Measurements from ENCODE around the gene RIPOR2. TPM values are rescaled to one million over a fixed set of nuclear protein-coding genes. Genes with fewer than 3 reads are reported as not detected.

The RIPOR2 gene
- total and polyA plus RNA-seq, 10 of the 15 experiments (the other 5 are each of a cell fraction or from before 2014, with no cell fraction given): 22.2 to 48.2 (median 34.7) TPM

GRCh38 chr6:24823185-24823584 lies 112.6 kb downstream of the RIPOR2 start:
- Histone ChIP-seq H3K79me2 (ENCODE audit: control insufficient read depth, insufficient read depth, low read length) (no peaks in the 10 kb centered on the region), H2AFZ (ENCODE audit: control insufficient read depth, low read depth, low read length) (no peak overlapping the region), H3K9me3 (replicated peaks; ENCODE audit: control insufficient read depth, insufficient read depth, low read length) (no peaks in the 10 kb centered on the region), H3K9ac (ENCODE audit: control insufficient read depth, insufficient read depth, low read length) (no peak overlapping the region), H3K27me3 (replicated peaks in 1 of 2; ENCODE audit: control insufficient read depth in 2 of 2, insufficient read depth in 2 of 2, low read length in 1 of 2) (no peaks in the 10 kb centered on the region), H3K36me3 (ENCODE audit: control insufficient read depth in 2 of 2, insufficient read depth in 2 of 2, low read length in 1 of 2) (peaks cover 0 to 3% of the 10 kb centered on the region in 2 experiments; a peak in 2 of 4 replicates), H4K20me1 (ENCODE audit: control insufficient read depth, insufficient read depth) (no peaks in the 10 kb centered on the region), H3K27ac (ENCODE audit: control insufficient read depth, insufficient read depth) (no peak overlapping the region), H3K4me3 (no peak overlapping the region), H3K4me1 (ENCODE audit: control insufficient read depth, insufficient read depth, low read length) (no peaks in the 10 kb centered on the region), H3K4me2 (ENCODE audit: control insufficient read depth, insufficient read depth) (no peak overlapping the region)
- ChIA-PET SMC1A (ENCODE audit: uncharacterized antibody, unreplicated experiment) (interaction anchor here (1.0 to 1.6 kb wide), 5 partner anchors 12 to 191 kb away, joined by 3 read pairs; no protein-coding TSS in a partner anchor), CTCF (interaction anchor here (0.6 to 1.4 kb wide), 2 partner anchors 242 to 733 kb away, joined by 3 read pairs; no protein-coding TSS in a partner anchor), POLR2A (no interaction called here), RAD21 (ENCODE audit: unreplicated experiment) (interaction anchor here (0.9 kb wide), 1 partner anchor 195 kb away, joined by 3 read pairs; no protein-coding TSS in a partner anchor)
- no TSS peak for BruUV-seq (replicated peaks)
- intact Hi-C loops (cut with micrococcal nuclease; ENCODE audit: unreplicated experiment): no loop called here
- no peak for DNase-seq (ENCODE audit: low read depth, low spot score)
- in situ Hi-C loops (cut with MboI): no loop called here
- no peak for TF ChIP-seq JUND (IDR thresholded peaks at IDR 0.05; ENCODE audit: low read depth, low read length)
- TF ChIP-seq, protein P1, sequence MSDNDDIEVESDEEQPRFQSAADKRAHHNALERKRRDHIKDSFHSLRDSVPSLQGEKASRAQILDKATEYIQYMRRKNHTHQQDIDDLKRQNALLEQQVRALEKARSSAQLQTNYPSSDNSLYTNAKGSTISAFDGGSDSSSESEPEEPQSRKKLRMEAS (IDR thresholded peaks at IDR 0.05; ENCODE audit: low read depth, low read length): no peak
- no peak for TF ChIP-seq IRF4 (IDR thresholded peaks at IDR 0.05; ENCODE audit: low read depth, low read length)
- no peak for FAIRE-seq
- no peak for ATAC-seq
- WGBS (ENCODE audit: insufficient coverage, insufficient replicate concordance, low lambda C conversion rate, missing lambda C conversion rate): 96% methylated on average over 2 of the region's 2 CpGs

- no TSS peak for BruUV-seq (replicated peaks)
- H2AFZ ChIP-seq (ENCODE audit: control insufficient read depth, low read depth, low read length): no peak overlapping the region
- TF ChIP-seq NFXL1 (IDR thresholded peaks at IDR 0.05; ENCODE audit: borderline replicate concordance) (no peak), NBN (IDR thresholded peaks at IDR 0.05) (no peak), FOXK2 (IDR thresholded peaks at IDR 0.05) (no peak), RAD21 (IDR thresholded peaks at IDR 0.05; ENCODE audit: insufficient read depth, low read depth, low read length) (no peak), CHD4 (IDR thresholded peaks at IDR 0.05) (no peak), MTA2 (IDR thresholded peaks at IDR 0.05; ENCODE audit: low read depth) (no peak), DPF2 (IDR thresholded peaks at IDR 0.05) (no peak), ZNF687 (IDR thresholded peaks at IDR 0.05) (no peak)
- TF ChIP-seq, protein P2, sequence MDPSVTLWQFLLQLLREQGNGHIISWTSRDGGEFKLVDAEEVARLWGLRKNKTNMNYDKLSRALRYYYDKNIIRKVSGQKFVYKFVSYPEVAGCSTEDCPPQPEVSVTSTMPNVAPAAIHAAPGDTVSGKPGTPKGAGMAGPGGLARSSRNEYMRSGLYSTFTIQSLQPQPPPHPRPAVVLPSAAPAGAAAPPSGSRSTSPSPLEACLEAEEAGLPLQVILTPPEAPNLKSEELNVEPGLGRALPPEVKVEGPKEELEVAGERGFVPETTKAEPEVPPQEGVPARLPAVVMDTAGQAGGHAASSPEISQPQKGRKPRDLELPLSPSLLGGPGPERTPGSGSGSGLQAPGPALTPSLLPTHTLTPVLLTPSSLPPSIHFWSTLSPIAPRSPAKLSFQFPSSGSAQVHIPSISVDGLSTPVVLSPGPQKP (IDR thresholded peaks at IDR 0.05; ENCODE audit: low read depth, low read length): no peak
- no peak for DNase-seq (ENCODE audit: low read depth, low spot score)
- intact Hi-C loops (cut with micrococcal nuclease; ENCODE audit: unreplicated experiment) (no loop called here), in situ Hi-C loops (cut with MboI) (no loop called here)
- no peak overlapping the region for H3K4me3 ChIP-seq
- no peak overlapping the region for H3K4me2 ChIP-seq (ENCODE audit: control insufficient read depth, insufficient read depth)
- no peaks in the 10 kb centered on the region for H3K79me2 ChIP-seq (ENCODE audit: control insufficient read depth, insufficient read depth, low read length)
- CTCF ChIA-PET: interaction anchor here (0.6 to 1.4 kb wide), 3 partner anchors 68 to 734 kb away, joined by 3 read pairs; no protein-coding TSS in a partner anchor
- H4K20me1 ChIP-seq (ENCODE audit: control insufficient read depth, insufficient read depth): no peaks in the 10 kb centered on the region
- POLR2A ChIA-PET: no interaction called here
- no peaks in the 10 kb centered on the region for H3K9me3 ChIP-seq (replicated peaks; ENCODE audit: control insufficient read depth, insufficient read depth, low read length)
- RAD21 ChIA-PET (ENCODE audit: unreplicated experiment): interaction anchor here (0.9 kb wide), 1 partner anchor 195 kb away, joined by 3 read pairs; no protein-coding TSS in a partner anchor
- no peak overlapping the region for H3K9ac ChIP-seq (ENCODE audit: control insufficient read depth, insufficient read depth, low read length)
- SMC1A ChIA-PET (ENCODE audit: uncharacterized antibody, unreplicated experiment): interaction anchor here (1.0 to 1.5 kb wide), 5 partner anchors 11 to 41 kb away, joined by 3 read pairs; no protein-coding TSS in a partner anchor
- no peaks in the 10 kb centered on the region for H3K27me3 ChIP-seq (replicated peaks in 1 of 2; ENCODE audit: control insufficient read depth in 2 of 2, insufficient read depth in 2 of 2, low read length in 1 of 2)
- peaks cover 0 to 3% of the 10 kb centered on the region in 2 experiments; a peak in 2 of 4 replicates for H3K36me3 ChIP-seq (ENCODE audit: control insufficient read depth in 2 of 2, insufficient read depth in 2 of 2, low read length in 1 of 2)
- WGBS (ENCODE audit: insufficient coverage, insufficient replicate concordance, low lambda C conversion rate, missing lambda C conversion rate): 100% methylated on average over 6 of the region's 6 CpGs
- H3K4me1 ChIP-seq (ENCODE audit: control insufficient read depth, insufficient read depth, low read length): no peaks in the 10 kb centered on the region
- no peak overlapping the region for H3K27ac ChIP-seq (ENCODE audit: control insufficient read depth, insufficient read depth)
- no peak for FAIRE-seq
- ATAC-seq: no peak
Measured at GRCh38 chr6:24822696-24823095, 113.1 kb downstream of the RIPOR2 start.
